H9 (cell line): ENCODE results near the gene C1orf226. TPM values are rescaled to one million over a fixed set of nuclear protein-coding genes. Genes with fewer than 3 reads are reported as not detected.
"Not testable (repeated sequence)": the region's sequence is repeated elsewhere in the genome, so short reads cannot be mapped to it uniquely, and the experiment has no call there.

Experiments
- DNase-seq: peaks from one replicate; pipeline ENCODE4 v3.0.0-alpha.2; 2017
- H2AFZ ChIP-seq: one replicate; pipeline ENCODE4 v1.6.1; 2013; ENCODE audit warnings: mild to moderate bottlenecking, low read length, control low read depth, moderate library complexity
- H2AK5ac ChIP-seq: 2 replicates; pipeline ENCODE4 v1.6.1; 2013; ENCODE audit warnings: low read length, control low read depth, mixed read lengths; ENCODE audit not compliant: insufficient read length
- H2BK120ac ChIP-seq: one replicate; pipeline ENCODE4 v1.6.1; 2013; ENCODE audit warnings: low read depth, mild to moderate bottlenecking, low read length, control low read depth, inconsistent platforms; ENCODE audit not compliant: poor library complexity, severe bottlenecking
- H2BK12ac ChIP-seq: 2 replicates; pipeline ENCODE4 v1.6.1; 2013; ENCODE audit warnings: low read length, control low read depth, mixed read lengths, low read depth; ENCODE audit not compliant: insufficient read length
- H2BK15ac ChIP-seq: 2 replicates; pipeline ENCODE4 v1.6.1; 2013; ENCODE audit warnings: low read depth, low read length, control low read depth
- H2BK20ac ChIP-seq: one replicate; pipeline ENCODE4 v1.6.1; 2013; ENCODE audit warnings: low read depth, mild to moderate bottlenecking, low read length, control low read depth, inconsistent platforms; ENCODE audit not compliant: poor library complexity, severe bottlenecking
- H2BK5ac ChIP-seq: 2 replicates; pipeline ENCODE4 v1.6.1; 2013; ENCODE audit warnings: low read length, control low read depth, mixed read lengths; ENCODE audit not compliant: insufficient read length
- H3K14ac ChIP-seq: 2 replicates; pipeline ENCODE4 v1.6.1; 2013; ENCODE audit warnings: low read length, control low read depth; ENCODE audit not compliant: insufficient read depth
- H3K18ac ChIP-seq: 2 replicates; pipeline ENCODE4 v1.6.1; 2013; ENCODE audit warnings: low read depth, mild to moderate bottlenecking, mixed read lengths, low read length, control low read depth; ENCODE audit not compliant: insufficient read length
- H3K23ac ChIP-seq: 2 replicates; pipeline ENCODE4 v1.6.1; 2013; ENCODE audit warnings: low read length, control low read depth, mixed read lengths, low read depth; ENCODE audit not compliant: insufficient read length
- H3K23me2 ChIP-seq: 2 replicates; pipeline ENCODE4 v1.6.1; 2013; ENCODE audit warnings: low read depth, mild to moderate bottlenecking, mixed read lengths, low read length, control low read depth; ENCODE audit not compliant: insufficient read length, poor library complexity, severe bottlenecking
- H3K27ac ChIP-seq: 2 replicates; pipeline ENCODE4 v1.5.1; 2013; ENCODE audit warnings: low read length, control low read depth, mixed read lengths, low read depth; ENCODE audit not compliant: insufficient read length
- H3K27me3 ChIP-seq: 2 replicates; pipeline ENCODE4 v1.6.1; 2013; ENCODE audit warnings: low read length, control low read depth, inconsistent platforms; ENCODE audit not compliant: insufficient read depth
- H3K4ac ChIP-seq: 2 replicates; pipeline ENCODE4 v1.6.1; 2013; ENCODE audit warnings: low read depth, mild to moderate bottlenecking, control low read depth, inconsistent platforms, low read length, moderate library complexity
- H3K4me1 ChIP-seq: 2 replicates; pipeline ENCODE4 v1.6.1; 2013; ENCODE audit warnings: low read length, control low read depth, inconsistent platforms; ENCODE audit not compliant: insufficient read depth
- H3K4me2 ChIP-seq: 2 replicates; pipeline ENCODE4 v1.6.1; 2013; ENCODE audit warnings: low read length, control low read depth, mixed read lengths; ENCODE audit not compliant: insufficient read length, insufficient read depth
- H3K56ac ChIP-seq: 2 replicates; pipeline ENCODE4 v1.6.1; 2013; ENCODE audit warnings: low read depth, mild to moderate bottlenecking, mixed read lengths, low read length, control low read depth; ENCODE audit not compliant: insufficient read length
- H3K79me1 ChIP-seq: 2 replicates; pipeline ENCODE4 v1.6.1; 2013; ENCODE audit warnings: low read depth, mild to moderate bottlenecking, moderate library complexity, low read length, control low read depth, inconsistent platforms; ENCODE audit not compliant: insufficient read depth, poor library complexity, severe bottlenecking
- H3K79me2 ChIP-seq: 2 replicates; pipeline ENCODE4 v1.6.1; 2013; ENCODE audit warnings: low read length, control low read depth, inconsistent platforms; ENCODE audit not compliant: insufficient read depth
- H3K9ac ChIP-seq: 2 replicates; pipeline ENCODE4 v1.6.1; 2013; ENCODE audit warnings: low read length, control low read depth, mixed read lengths; ENCODE audit not compliant: insufficient read length; ENCODE audit errors: extremely low read depth
- H3K9me3 ChIP-seq: one replicate; pipeline ENCODE4 v1.6.1; 2013; ENCODE audit warnings: low read depth, low read length, inconsistent platforms; ENCODE audit not compliant: control insufficient read depth
- H3T11ph ChIP-seq: one replicate; pipeline ENCODE4 v1.6.1; 2013; ENCODE audit warnings: mild to moderate bottlenecking, low read length, control low read depth, inconsistent platforms
- H4K20me1 ChIP-seq: one replicate; pipeline ENCODE4 v1.6.1; 2013; ENCODE audit not compliant: control insufficient read depth, insufficient read length, insufficient read depth
- H4K5ac ChIP-seq: 2 replicates; pipeline ENCODE4 v1.6.1; 2013; ENCODE audit warnings: low read depth, mild to moderate bottlenecking, mixed read lengths, low read length, control low read depth; ENCODE audit not compliant: insufficient read length
- H4K8ac ChIP-seq: replicated peaks from 2 replicates; pipeline ENCODE4 v1.6.1; 2013; ENCODE audit warnings: low read length, control low read depth, mixed read lengths, low read depth; ENCODE audit not compliant: insufficient read length
- H4K91ac ChIP-seq: 2 replicates; pipeline ENCODE4 v1.6.1; 2013; ENCODE audit warnings: low read depth, mild to moderate bottlenecking, moderate library complexity, mixed read lengths, low read length, control low read depth; ENCODE audit not compliant: insufficient read length
- H3K27ac Mint-ChIP-seq, 3 experiments: 2 replicates in 2 of 3; 3 replicates in 1 of 3; pipeline ENCODE4 v1.8.0; 2020 to 2021; ENCODE audit warnings: mixed read lengths in 3 of 3, mild to moderate bottlenecking in 1 of 3, moderate library complexity in 1 of 3
- H3K27me3 Mint-ChIP-seq: 2 replicates; pipeline ENCODE4 v1.8.0; 2021; ENCODE audit warnings: low read depth, mild to moderate bottlenecking, moderate library complexity, mixed read lengths
- H3K36me3 Mint-ChIP-seq, 3 experiments: 2 replicates in 2 of 3; 3 replicates in 1 of 3; pipeline ENCODE4 v1.8.0; 2020 to 2021; ENCODE audit warnings: low read depth in 3 of 3, mixed read lengths in 3 of 3; ENCODE audit not compliant: insufficient read depth in 1 of 3
- H3K4me1 Mint-ChIP-seq, 2 experiments: 2 replicates each; pipeline ENCODE4 v1.8.0; 2020; ENCODE audit warnings: mixed read lengths in 2 of 2
- H3K4me3 Mint-ChIP-seq, 2 experiments: 2 replicates in 1 of 2; 3 replicates in 1 of 2; pipeline ENCODE4 v1.8.0; 2020 to 2021; ENCODE audit warnings: mild to moderate bottlenecking in 2 of 2, mixed read lengths in 2 of 2, moderate library complexity in 1 of 2
- H3K9me3 Mint-ChIP-seq, 2 experiments: 2 replicates in 1 of 2; 3 replicates in 1 of 2; pipeline ENCODE4 v1.8.0; 2020; ENCODE audit warnings: mild to moderate bottlenecking in 2 of 2, mixed read lengths in 2 of 2, moderate library complexity in 1 of 2
- WGBS: extraction: QIAGEN DNeasy Blood & Tissue Kit; methylation state at CpG from one replicate; pipeline ENCODE4 v1.1.7; 2013; ENCODE audit warnings: missing lambda C conversion rate, low lambda C conversion rate, mixed read lengths; ENCODE audit not compliant: insufficient read length; ENCODE audit errors: extremely low coverage; 5-methylcytosine and 5-hydroxymethylcytosine counted together
- total RNA-seq: library from RNA; stranded (reverse); gene quantifications from 2 replicates; pipeline ENCODE4 v1.2.1, GENCODE V29; 2021
- TF ChIP-seq, protein P1 (sequence below): fragments of 200-600 bp; sonication (generic); conservative IDR thresholded peaks from 3 replicates; pipeline ENCODE4 v1.8.0; 2021; ENCODE audit warnings: antibody characterized with exemption, mild to moderate bottlenecking

The C1orf226 gene
- total RNA-seq, 1 experiment from 2014 or later = 11.5 TPM

DNA sequence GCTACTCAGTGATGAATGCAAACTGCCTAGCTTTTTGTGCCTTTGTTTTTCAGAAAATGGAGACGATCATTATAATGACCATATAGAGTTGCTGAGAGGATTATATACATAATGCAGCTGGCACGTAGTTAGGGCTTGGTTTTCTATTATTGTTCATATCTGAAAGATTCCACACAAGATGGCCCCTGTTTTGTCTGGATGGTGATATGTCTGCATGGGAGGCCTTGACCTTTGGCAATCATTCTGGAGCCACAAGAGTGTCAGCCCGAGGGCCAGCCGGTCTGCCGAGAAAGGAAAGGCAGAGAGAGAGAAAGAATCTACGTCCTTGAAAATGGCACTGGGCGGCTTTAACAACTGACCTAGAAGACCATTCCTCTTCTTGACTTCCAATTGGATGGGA, 36.1 kb downstream of the C1orf226 start:
- no peak overlapping the region for H2BK120ac ChIP-seq
- H2BK12ac ChIP-seq = no peak overlapping the region
- Mint-ChIP-seq H3K4me3 (no peak overlapping the region), H3K9me3 (peaks cover 11 to 12% of the 10 kb centered on the region in 2 experiments; a peak in 4 of 5 replicates), H3K36me3 (peaks cover 0 to 7% (median 7%) of the 10 kb centered on the region in 3 experiments; a peak in 3 of 7 replicates), H3K27me3 (peaks cover 2% of the 10 kb centered on the region; the same call in 1 of the 2 replicates), H3K4me1 (peaks cover 3 to 4% of the 10 kb centered on the region in 2 experiments; a peak in 2 of 4 replicates), H3K27ac (no peak overlapping the region; a peak in 1 of 7 replicates)
- no peaks in the 10 kb centered on the region for H4K20me1 ChIP-seq
- no peak overlapping the region for H3K9ac ChIP-seq
- no peak overlapping the region for H3K27ac ChIP-seq
- no peak overlapping the region for H2AK5ac ChIP-seq
- H2BK20ac ChIP-seq = no peak overlapping the region
- no peaks in the 10 kb centered on the region for H3K79me2 ChIP-seq
- no peak overlapping the region for H4K8ac ChIP-seq
- H3K23me2 ChIP-seq = no peaks in the 10 kb centered on the region
- no peak overlapping the region for H3K14ac ChIP-seq
- no peak for DNase-seq
- no peak overlapping the region for H4K5ac ChIP-seq
- H3K9me3 ChIP-seq = no peaks in the 10 kb centered on the region
- no peaks in the 10 kb centered on the region for H3K79me1 ChIP-seq
- no peak overlapping the region for H3K4me2 ChIP-seq
- no peaks in the 10 kb centered on the region for H3K4me1 ChIP-seq
- no peak overlapping the region for H2AFZ ChIP-seq
- H2BK15ac ChIP-seq = no peak overlapping the region
- H3K27me3 ChIP-seq = no peaks in the 10 kb centered on the region
- TF ChIP-seq, protein P1, sequence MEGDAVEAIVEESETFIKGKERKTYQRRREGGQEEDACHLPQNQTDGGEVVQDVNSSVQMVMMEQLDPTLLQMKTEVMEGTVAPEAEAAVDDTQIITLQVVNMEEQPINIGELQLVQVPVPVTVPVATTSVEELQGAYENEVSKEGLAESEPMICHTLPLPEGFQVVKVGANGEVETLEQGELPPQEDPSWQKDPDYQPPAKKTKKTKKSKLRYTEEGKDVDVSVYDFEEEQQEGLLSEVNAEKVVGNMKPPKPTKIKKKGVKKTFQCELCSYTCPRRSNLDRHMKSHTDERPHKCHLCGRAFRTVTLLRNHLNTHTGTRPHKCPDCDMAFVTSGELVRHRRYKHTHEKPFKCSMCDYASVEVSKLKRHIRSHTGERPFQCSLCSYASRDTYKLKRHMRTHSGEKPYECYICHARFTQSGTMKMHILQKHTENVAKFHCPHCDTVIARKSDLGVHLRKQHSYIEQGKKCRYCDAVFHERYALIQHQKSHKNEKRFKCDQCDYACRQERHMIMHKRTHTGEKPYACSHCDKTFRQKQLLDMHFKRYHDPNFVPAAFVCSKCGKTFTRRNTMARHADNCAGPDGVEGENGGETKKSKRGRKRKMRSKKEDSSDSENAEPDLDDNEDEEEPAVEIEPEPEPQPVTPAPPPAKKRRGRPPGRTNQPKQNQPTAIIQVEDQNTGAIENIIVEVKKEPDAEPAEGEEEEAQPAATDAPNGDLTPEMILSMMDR = no peak
- WGBS = no CpG with 5 or more reads among the region's 7 CpGs
- H3T11ph ChIP-seq = no peak overlapping the region
- H2BK5ac ChIP-seq = no peak overlapping the region
- H3K23ac ChIP-seq = no peak overlapping the region
- H3K18ac ChIP-seq = no peak overlapping the region
- no peak overlapping the region for H3K56ac ChIP-seq
- no peak overlapping the region for H4K91ac ChIP-seq
- H3K4ac ChIP-seq = no peak overlapping the region

DNA sequence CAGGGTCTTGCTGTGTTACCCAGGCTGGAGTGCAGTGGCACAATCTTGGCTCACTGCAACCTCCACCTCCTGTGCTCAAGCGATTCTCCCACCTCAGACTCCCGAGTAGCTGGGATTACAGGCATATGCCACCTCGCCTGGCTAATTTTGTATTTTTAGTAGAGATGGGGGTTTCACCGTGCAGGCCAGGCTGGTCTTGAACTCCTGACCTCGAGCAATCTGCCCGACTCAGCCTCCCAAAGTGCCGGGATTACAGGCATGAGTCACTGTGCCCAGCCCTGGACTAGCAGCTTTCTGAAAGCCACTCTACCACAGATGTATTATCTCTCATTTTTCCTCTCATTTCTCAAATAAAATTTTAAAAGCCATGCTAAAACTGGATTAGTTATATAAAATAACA, 37.1 kb downstream of the C1orf226 start:
- H3K56ac ChIP-seq, H3K4me1 Mint-ChIP-seq, H2AFZ ChIP-seq, H2BK5ac ChIP-seq, H3K36me3 Mint-ChIP-seq, H2BK120ac ChIP-seq, H2BK12ac ChIP-seq, H3K27me3 ChIP-seq, H3K18ac ChIP-seq, H3K4me2 ChIP-seq, H3K9me3 ChIP-seq, H3K23ac ChIP-seq, H3T11ph ChIP-seq, H3K23me2 ChIP-seq, H3K27ac Mint-ChIP-seq, H4K91ac ChIP-seq, H2AK5ac ChIP-seq, H3K79me1 ChIP-seq, H4K5ac ChIP-seq, H3K4me3 Mint-ChIP-seq, H3K9ac ChIP-seq, H3K79me2 ChIP-seq, DNase-seq, H3K14ac ChIP-seq, H3K4ac ChIP-seq, H3K4me1 ChIP-seq, H3K27me3 Mint-ChIP-seq, H2BK20ac ChIP-seq, H4K20me1 ChIP-seq, H2BK15ac ChIP-seq, H4K8ac ChIP-seq, H3K27ac ChIP-seq: not testable (repeated sequence)
- H3K9me3 Mint-ChIP-seq = peaks cover 11 to 14% of the 10 kb centered on the region in 2 experiments; a peak in 4 of 5 replicates
- WGBS = no CpG with 5 or more reads among the region's 7 CpGs
